PC-3 (cell line): ENCODE results near the gene LRRC61.

Experiments used
- CTCF ChIP-seq: fragments of 300-600 bp; sonication (generic); conservative IDR thresholded peaks from 2 replicates; pipeline ENCODE4 v1.5.1; 2017; ENCODE audit warnings: antibody characterized with exemption, low read depth, mild to moderate bottlenecking, low read length
- EZH2phosphoT487 ChIP-seq: fragments of 300-600 bp; sonication (generic); IDR thresholded peaks from 2 replicates; pipeline ENCODE4 v1.6.1; 2018; ENCODE audit warnings: mild to moderate bottlenecking, antibody characterized with exemption, low read length, borderline replicate concordance

DNA sequence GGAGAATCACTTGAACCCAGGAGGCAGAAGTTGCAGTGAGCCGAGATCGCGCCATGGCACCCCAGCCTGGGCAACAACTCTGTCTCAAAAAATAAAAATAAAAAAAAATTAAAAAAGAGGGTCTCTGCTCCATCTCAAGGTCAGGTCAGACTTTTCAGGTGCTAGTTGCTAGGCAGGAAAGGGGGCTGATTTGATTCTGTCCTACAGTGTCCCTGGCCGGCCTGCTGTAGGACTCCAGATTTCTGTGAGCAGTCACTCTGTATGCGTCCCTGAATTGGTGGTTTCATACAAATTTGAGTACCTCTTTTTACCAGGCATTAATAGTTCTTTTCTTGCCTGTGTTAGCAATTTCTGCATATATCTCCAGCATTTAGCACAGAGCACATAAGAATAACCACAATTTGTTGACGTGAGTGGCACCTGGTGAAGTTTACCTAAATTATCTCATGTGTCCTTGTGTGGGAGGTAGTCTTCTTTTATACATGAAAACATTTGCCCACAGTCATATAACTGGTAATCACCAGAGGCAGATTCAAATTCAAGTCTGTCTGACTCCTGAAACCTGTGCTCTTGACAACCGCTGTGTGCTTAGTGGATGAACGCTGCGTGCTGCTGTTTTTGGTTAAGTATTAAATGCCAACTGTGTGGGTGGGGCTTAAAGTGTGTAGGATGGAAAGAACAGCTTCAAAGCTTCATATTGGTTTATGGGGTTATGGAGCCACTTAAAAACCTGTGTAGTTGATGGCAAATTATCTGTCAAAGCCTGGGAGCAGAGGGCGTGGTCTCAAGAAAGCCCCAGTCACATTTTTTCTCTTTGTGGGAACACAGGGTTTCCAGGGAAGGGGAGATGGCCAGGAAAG lies 52.7 kb downstream of the LRRC61 start:
- TF ChIP-seq CTCF (no peak), EZH2phosphoT487 (no peak)
